HUDEP-2 (cell line): Measurements from ENCODE around the gene FNTB.

Source experiments
- DNase-seq, 76 experiments: peaks; one replicate each; lab custom pipeline; 2025; ENCODE audit not compliant: unreplicated experiment in 76 of 76; lab: John Stamatoyannopoulos, UW

The FNTB gene

GRCh38 chr14:65107200-65107599 is 120.5 kb downstream of the FNTB start:
- peak in 3 of 76 experiments; percentile 19 to 27 (median 22) for DNase-seq

DNA sequence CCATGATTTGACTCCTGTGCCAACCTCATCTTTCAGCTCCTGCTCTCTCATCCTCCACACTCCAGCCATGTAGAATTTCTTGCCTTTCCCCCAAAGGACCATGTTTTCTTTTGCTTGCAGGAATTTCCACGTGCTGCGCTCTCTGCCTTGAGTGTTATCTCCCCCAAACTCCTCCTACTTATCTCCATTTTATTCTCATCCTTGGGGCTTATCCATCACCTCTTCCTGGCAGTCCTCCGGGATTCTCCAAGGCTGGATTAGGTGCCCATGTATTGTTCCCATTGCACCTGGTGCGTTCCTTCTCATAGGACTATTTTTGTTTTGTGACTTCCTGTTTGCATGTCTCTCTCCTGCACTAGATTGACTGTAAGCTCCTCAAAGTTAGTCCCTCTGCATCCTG is 122.7 kb downstream of the FNTB start:
- no peak for DNase-seq

DNA sequence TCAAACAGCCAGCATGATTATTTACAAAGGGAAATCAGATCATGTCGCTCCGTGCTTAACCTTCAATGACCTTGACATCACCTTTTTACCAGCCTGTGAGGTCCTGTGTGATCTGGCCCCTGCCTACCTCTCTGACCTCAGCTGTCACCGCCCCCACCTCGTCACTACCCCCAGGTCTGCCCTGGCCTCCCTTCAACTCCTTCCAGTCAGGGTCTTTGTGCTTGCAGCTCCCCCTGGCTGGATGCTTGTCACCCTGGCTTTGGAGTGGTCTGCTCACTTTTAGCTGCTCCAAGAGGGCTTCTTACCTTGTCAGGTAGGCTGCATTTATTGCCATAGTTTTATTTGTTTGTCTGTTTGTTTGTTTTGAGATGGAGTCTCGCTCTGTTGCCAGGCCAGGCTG is 123.8 kb downstream of the FNTB start:
- DNase-seq, result no peak
